NOMO-1 (cell line): ENCODE results near the gene CALN1.
"Not testable (repeated sequence)": the region's sequence is repeated elsewhere in the genome, so short reads cannot be mapped to it uniquely, and the experiment has no call there.

Source experiments
- DNase-seq, 2 experiments: peaks; one replicate each; lab custom pipeline; 2025; ENCODE audit not compliant: unreplicated experiment in 2 of 2; lab: John Stamatoyannopoulos, UW

The CALN1 gene

DNA sequence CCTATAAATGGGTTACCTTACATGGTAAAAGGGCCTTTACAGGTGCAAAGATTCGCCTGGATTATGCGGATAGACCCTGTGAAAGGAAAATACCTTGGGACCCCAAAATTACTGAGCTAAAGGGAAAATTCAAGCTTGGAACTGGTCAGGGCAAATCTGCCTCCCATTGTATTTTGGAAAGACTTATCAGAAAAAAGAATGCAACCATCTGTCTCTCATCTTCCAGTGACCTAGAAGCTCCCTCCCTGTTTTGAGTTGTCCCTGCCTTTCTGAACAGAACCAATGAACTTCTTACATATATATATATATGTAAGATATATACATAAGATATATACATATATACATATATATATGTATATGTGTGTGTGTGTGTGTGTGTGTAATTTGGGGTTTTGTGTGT, 583.8 kb downstream of the CALN1 start:
- DNase-seq, result no peak

DNA sequence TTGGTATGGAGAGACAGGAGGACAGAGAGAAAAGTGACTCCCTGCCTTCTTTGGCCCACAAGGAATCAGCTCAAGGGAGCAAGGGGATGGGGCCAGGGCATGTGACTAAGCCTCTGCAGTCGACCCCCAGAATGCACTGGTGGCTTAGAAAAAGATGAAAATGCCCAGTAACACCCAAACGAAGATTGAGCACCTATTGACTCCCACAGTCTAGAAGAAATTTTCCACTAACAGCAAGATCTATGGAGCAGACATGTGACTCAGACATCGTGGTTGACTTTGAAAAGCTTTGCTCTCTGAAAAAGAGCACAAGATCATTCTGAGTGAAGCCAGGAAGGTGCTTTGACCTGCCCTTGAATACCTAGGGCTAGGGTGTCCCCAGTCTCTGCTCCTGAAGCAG, 586.0 kb downstream of the CALN1 start:
- DNase-seq, result no peak

- DNase-seq, result no peak
These were observed 588.0 kb downstream of the CALN1 start for GRCh38 chr7:71824006-71824760.

- not testable (repeated sequence) for DNase-seq
These were observed 589.7 kb downstream of the CALN1 start for GRCh38 chr7:71822406-71822805.

- no peak for DNase-seq
These were observed 594.2 kb downstream of the CALN1 start for GRCh38 chr7:71817916-71818315.

- DNase-seq, result no peak
These were observed 604.0 kb downstream of the CALN1 start for GRCh38 chr7:71808115-71808514.

DNA sequence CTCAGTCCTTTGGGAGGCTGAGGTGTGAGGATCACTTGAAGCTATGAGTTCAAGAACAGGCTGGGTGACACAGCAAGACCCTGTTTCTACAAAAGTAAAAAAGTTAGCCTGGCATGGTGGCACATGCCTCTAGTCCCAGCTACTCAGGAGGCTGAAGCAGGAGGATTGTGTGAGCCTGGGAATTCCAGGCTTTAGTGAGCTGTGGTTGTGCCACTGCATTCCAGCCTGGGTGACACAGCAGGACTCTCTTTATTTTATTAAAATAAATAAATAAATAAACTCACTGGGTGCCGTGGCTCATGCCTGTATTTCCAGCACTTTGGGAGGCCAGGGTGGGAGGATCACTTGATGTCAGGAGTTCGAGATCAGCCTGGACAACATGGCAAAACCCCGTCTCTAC, 607.9 kb downstream of the CALN1 start:
- no peak for DNase-seq

GRCh38 chr7:71801976-71802375, 610.2 kb downstream of the CALN1 start:
- no peak for DNase-seq

DNA sequence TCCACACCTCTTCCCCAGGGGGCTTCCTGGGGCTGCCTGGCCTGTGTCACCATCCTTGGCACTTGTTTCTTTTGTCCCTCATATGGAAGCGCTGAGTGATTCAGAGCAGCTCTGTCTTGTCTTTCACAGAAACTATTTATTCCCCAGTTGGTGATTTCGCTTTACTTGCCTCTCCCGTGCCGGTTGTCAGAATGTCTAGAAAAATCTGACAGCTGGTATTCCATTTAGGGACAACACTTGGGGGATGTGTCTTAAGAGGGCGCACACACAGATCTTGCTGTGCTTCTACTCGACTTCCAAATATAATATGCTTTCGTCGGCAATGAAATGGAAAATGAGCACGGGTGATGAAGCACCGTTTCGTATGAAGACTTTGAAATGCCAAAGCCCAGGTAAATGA, 611.8 kb downstream of the CALN1 start:
- no peak for DNase-seq

GRCh38 chr7:71795410-71795809, 616.7 kb downstream of the CALN1 start:
- DNase-seq, result no peak

GRCh38 chr7:71793251-71793650, 618.9 kb downstream of the CALN1 start:
- DNase-seq, result no peak

DNA sequence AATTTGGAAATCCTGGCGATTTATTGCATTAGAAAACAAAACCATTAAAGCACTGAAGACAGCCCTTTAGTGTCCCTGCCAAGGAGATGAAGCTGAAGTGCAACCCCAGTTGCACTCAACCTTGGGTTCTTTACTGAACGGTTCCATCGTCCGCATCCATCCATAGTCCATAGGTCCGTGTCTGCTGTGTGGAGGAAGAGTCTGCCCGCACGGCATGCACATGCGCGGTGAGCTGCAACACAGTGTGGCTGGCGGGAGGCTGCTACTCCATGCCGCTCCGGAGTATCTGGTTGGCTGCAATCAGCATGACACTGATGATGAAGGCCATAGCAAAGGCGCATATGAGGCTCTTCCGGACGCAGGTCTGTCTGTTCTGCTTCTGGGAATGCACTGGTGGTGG, 624.6 kb downstream of the CALN1 start:
- DNase-seq, result no peak

DNA sequence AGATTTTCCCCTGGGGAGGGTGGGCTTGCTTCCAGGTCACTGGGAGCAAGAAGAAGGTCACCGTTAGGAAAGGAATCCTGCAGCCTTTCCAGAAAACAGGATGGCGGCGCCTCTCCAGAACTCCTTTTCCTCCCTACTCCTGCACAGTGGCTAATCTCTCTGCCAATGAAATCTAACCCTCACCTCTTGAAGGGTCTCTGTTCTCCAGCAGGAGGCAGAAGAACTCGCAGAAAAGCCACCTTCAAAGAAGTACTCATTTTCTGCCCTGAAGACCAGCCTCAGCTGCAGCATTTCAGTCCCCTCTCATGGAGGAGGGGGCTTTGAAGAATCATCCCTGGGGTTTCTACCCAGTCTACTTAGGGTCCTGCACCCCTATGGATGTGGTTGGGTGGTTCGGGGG, 626.9 kb downstream of the CALN1 start:
- DNase-seq, result no peak

GRCh38 chr7:71784781-71785180, 627.4 kb downstream of the CALN1 start:
- no peak for DNase-seq

DNA sequence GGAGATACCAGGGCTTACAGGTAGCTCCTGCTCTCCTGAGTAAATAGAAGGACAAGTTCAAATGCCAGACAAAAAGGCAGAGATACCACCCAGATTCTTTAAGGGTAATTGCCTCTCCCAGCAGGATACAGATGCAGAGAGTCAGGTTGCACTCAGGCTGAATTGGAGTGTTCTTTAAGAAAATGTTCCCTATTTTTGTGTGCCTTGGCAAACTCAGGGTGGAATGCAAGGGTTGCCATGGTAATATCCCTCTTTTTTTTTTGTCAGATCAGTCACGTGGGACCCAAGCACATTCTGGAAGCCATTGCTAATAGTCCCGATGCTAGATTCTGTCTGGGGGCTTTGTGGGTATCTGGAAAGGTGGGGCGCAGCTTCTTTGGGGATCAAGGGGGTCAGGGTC, 628.0 kb downstream of the CALN1 start:
- no peak for DNase-seq

DNA sequence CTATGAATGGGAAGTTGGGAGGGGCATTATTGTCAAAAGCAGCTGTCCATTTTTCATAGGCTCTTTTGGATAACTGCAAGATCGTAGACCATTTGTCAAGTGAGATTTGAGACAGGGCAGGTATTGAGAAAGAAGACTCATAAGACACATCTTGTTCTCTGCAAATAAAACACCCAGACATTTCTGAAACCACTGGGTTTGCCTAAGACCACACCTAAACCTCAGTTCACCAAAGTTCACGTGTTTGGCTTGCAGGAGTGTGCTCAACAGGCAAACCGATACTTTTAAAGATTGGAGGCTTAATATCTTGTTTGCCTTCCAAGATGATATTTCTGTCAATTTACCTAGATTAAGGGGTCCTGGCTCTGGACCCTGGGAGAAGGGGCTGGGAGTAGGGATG, 628.4 kb downstream of the CALN1 start:
- no peak for DNase-seq

DNA sequence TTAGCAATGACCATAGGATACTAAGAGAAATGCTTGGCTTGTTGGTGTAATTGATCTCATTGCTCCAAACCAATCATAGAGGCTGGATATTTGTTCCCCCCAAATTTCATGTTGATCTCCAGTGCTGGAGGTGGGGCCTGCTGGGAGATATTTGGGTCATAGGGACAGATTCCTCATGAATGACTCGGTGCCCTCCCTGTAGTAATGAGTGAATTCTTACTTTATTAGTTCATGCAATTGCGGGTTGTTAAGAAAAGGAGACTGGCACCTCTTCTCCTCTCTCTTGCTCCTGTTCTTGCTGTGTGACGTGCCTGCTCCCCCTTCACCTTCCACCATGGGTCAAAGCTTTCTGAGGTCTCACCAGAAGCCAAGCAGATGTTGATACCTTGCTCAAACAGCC, 630.1 kb downstream of the CALN1 start:
- DNase-seq, result no peak

DNA sequence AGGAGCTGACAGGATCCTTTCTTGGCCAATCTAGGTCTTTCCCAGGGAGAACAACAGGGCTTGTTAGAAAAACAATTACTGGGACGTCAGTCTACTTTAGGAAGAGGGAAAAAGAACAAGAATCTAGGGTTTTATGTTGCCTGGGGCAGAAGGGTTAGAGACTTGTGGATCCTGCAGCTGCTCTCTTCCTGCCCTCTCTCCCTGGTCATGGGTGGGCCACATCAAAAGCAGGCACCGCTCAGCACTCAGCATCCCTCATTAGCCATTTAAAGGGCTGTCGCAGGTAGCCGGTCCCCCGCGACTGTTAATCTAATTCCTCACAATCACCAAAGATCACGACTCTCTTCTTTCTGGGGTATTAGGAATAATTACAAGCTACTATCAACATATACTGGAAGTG, 631.9 kb downstream of the CALN1 start:
- no peak for DNase-seq

DNA sequence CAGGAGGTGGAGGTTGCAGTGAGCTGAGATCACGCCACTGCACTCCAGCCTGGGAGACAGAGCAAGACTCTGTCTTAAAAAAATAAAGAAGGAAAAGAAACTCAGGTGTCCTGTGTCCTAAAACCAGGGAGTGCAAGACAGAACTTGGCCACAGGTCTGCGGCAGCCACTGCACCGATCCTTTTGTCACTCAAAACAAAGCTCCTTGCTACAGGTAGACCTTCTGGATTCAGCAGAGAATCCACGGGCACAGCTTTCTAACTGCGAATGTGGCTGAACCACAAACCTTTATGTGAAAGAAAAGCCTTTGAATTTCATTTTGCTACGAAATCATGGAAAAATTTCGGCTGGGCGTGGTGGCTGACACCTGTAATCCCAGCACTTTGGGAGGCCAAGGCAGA, 634.9 kb downstream of the CALN1 start:
- no peak for DNase-seq

DNA sequence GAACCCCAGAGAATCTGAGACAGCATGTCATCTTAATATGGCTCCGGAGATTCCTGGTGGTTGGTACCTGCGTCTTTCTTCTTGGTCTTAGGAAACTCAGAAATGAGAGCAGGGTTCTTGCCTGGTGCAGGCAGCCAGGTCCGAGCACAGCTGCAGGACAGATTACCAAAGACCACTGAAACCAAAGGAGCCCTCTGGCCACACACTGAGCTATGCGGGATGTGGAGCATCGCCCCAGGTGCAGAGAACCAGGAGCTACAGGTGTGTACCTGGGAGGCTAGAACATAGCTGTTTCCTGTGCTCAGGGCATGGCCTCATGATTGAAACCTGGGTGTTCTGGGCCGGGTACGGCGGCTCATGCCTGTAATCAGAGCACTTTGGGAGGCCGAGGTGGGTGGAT, 635.4 kb downstream of the CALN1 start:
- no peak for DNase-seq

DNA sequence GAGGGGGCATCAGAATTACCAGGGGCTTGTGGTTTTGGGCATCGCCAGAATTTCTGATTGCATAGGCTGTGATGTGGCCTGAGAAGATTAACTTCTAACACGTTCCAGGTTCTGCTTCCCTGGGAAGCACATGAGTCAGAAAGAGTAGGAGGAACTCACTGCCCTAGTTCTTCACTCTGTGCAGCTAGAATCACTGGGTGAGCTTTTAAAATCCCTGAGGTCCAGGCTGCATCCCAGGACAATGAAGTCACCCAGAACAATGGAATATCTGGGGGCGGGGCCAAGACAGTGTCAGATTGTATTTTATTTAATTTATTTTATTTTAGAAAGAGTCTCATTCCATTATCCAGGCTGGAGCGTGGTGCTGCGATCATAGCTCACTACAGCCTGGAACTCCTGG, 636.5 kb downstream of the CALN1 start:
- DNase-seq, result no peak

GRCh38 chr7:71772779-71773178, 639.4 kb downstream of the CALN1 start:
- no peak for DNase-seq

GRCh38 chr7:71770269-71770907, 641.8 kb downstream of the CALN1 start:
- no peak for DNase-seq
